ENCODE results near the gene PDZD7. TPM values are rescaled to one million over a fixed set of nuclear protein-coding genes. Genes with fewer than 3 reads are reported as not detected.

The PDZD7 gene
- total RNA-seq, 6 experiments from 2014 or later, result 1.1 to 1.9 (median 1.2) TPM

- H3K36me3 Mint-ChIP-seq (ENCODE audit: low read depth), result peaks cover 18% of the 10 kb centered on the region
- no peak overlapping the region for H3K27ac Mint-ChIP-seq
- no peak overlapping the region for H3K4me3 Mint-ChIP-seq
- DNase-seq, result peak; percentile 35
- no peaks in the 10 kb centered on the region; the same call in 1 of the 2 replicates for H3K27me3 Mint-ChIP-seq (ENCODE audit: insufficient read depth)
- H3K4me1 Mint-ChIP-seq (ENCODE audit: low read depth), result peaks cover 27% of the 10 kb centered on the region
- no peaks in the 10 kb centered on the region for H3K9me3 Mint-ChIP-seq
- TF ChIP-seq CTCF (IDR thresholded peaks at IDR 0.05), result peak; percentile 88
Measured at GRCh38 chr10:100993986-100994708, 36.8 kb downstream of the PDZD7 start.

- H3K4me1 Mint-ChIP-seq (ENCODE audit: low read depth), result peaks cover 27% of the 10 kb centered on the region
- 0 out of 2 replicates have a peak overlapping the region, but pooled peaks have one; percentile 9 for H3K4me3 Mint-ChIP-seq
- TF ChIP-seq CTCF (IDR thresholded peaks at IDR 0.05), result no peak
- no peaks in the 10 kb centered on the region; the same call in 1 of the 2 replicates for H3K27me3 Mint-ChIP-seq (ENCODE audit: insufficient read depth)
- peaks cover 26% of the 10 kb centered on the region for H3K36me3 Mint-ChIP-seq (ENCODE audit: low read depth)
- DNase-seq, result no peak
- H3K27ac Mint-ChIP-seq, result no peak overlapping the region
- H3K9me3 Mint-ChIP-seq, result no peaks in the 10 kb centered on the region
Measured at GRCh38 chr10:100989088-100989487, 41.8 kb downstream of the PDZD7 start.

- H3K4me1 Mint-ChIP-seq (ENCODE audit: low read depth), result peaks cover 27% of the 10 kb centered on the region
- peak overlapping the region; percentile 85; the same call in 1 of the 2 replicates for H3K27ac Mint-ChIP-seq
- no peaks in the 10 kb centered on the region; the same call in 1 of the 2 replicates for H3K27me3 Mint-ChIP-seq (ENCODE audit: insufficient read depth)
- no peak for TF ChIP-seq CTCF (IDR thresholded peaks at IDR 0.05)
- peaks cover 21% of the 10 kb centered on the region for H3K36me3 Mint-ChIP-seq (ENCODE audit: low read depth)
- peak overlapping the region; percentile 99 for H3K4me3 Mint-ChIP-seq
- DNase-seq, result no peak
- no peaks in the 10 kb centered on the region for H3K9me3 Mint-ChIP-seq
Measured at GRCh38 chr10:100988166-100988565, 42.8 kb downstream of the PDZD7 start.

- peak overlapping the region; percentile 99 for H3K4me3 Mint-ChIP-seq
- no peak for DNase-seq
- H3K36me3 Mint-ChIP-seq (ENCODE audit: low read depth), result peaks cover 21% of the 10 kb centered on the region
- peak overlapping the region; percentile 85 for H3K27ac Mint-ChIP-seq
- no peaks in the 10 kb centered on the region; the same call in 1 of the 2 replicates for H3K27me3 Mint-ChIP-seq (ENCODE audit: insufficient read depth)
- no peaks in the 10 kb centered on the region for H3K9me3 Mint-ChIP-seq
- H3K4me1 Mint-ChIP-seq (ENCODE audit: low read depth), result peaks cover 27% of the 10 kb centered on the region
- no peak for TF ChIP-seq CTCF (IDR thresholded peaks at IDR 0.05)
Measured at GRCh38 chr10:100987685-100988049, 43.3 kb downstream of the PDZD7 start.

GRCh38 chr10:100986952-100987684, 43.8 kb downstream of the PDZD7 start, which contains the start of the genes MRPL43 and TWNK:
MRPL43 (minus strand) TSS chr10:100987497; CDS start chr10:100987443, 54 bp downstream.
TWNK (plus strand) TSS chr10:100987543; CDS start chr10:100988211, 668 bp downstream.
- TF ChIP-seq CTCF (IDR thresholded peaks at IDR 0.05), result no peak
- Mint-ChIP-seq H3K4me1 (ENCODE audit: low read depth) (peaks cover 27% of the 10 kb centered on the region), H3K9me3 (no peaks in the 10 kb centered on the region), H3K27ac (peak within 1 kb of the TSS; percentile 85), H3K4me3 (peak within 1 kb of the TSS; percentile 99), H3K27me3 (ENCODE audit: insufficient read depth) (no peaks in the 10 kb centered on the region; the same call in 1 of the 2 replicates), H3K36me3 (ENCODE audit: low read depth) (peaks cover 21% of the 10 kb centered on the region)
- DNase-seq, result peak; percentile 62
